ENCODE results near the gene WNT4. TPM values are rescaled to one million over a fixed set of nuclear protein-coding genes. Genes with fewer than 3 reads are reported as not detected.

WNT4 gene
- total and polyA plus RNA-seq, 10 donors, result 0.07 to 0.47 (median 0.16) TPM; not detected in 1

GRCh38 chr1:22168412-22168973 lies 25.6 kb upstream of the WNT4 start:
- no peak for TF ChIP-seq POLR2AphosphoS5 (IDR thresholded peaks at IDR 0.05)
- TF ChIP-seq POLR2A (IDR thresholded peaks at IDR 0.05), result no peak
- no peak for TF ChIP-seq CTCF (IDR thresholded peaks at IDR 0.05 in 8 of 11, conservative IDR thresholded peaks at IDR 0.05 in 3 of 11)
- H3K27me3 ChIP-seq (replicated peaks in 1 of 7), result no peaks in the 10 kb centered on the region
- H3K36me3 ChIP-seq, result no peaks in the 10 kb centered on the region
- peaks cover 0 to 6% (median 0%) of the 10 kb centered on the region in 6 donors for H3K4me1 ChIP-seq
- H3K9me3 ChIP-seq, result no peaks in the 10 kb centered on the region
- DNase-seq, result no peak
- H3K27ac ChIP-seq, result no peak overlapping the region
- no peak overlapping the region for H3K4me3 ChIP-seq
- intact Hi-C loops (cut with DNase I; ENCODE audit: low total_unique reads), result no loop called here
- WGBS, 5 donors, result 10 to 24% (median 22%) methylated on average over 4 of the region's 4 CpGs

GRCh38 chr1:22166439-22166838 lies 23.5 kb upstream of the WNT4 start:
- Histone ChIP-seq H3K27me3 (replicated peaks in 1 of 7) (no peaks in the 10 kb centered on the region), H3K27ac (no peak overlapping the region), H3K4me1 (peaks cover 0 to 15% (median 0%) of the 10 kb centered on the region in 6 donors), H3K4me3 (no peak overlapping the region), H3K36me3 (no peaks in the 10 kb centered on the region), H3K9me3 (no peaks in the 10 kb centered on the region)
- 79 to 93% (median 88%) methylated on average over 1 of the region's 1 CpG for WGBS, 5 donors
- TF ChIP-seq POLR2AphosphoS5 (IDR thresholded peaks at IDR 0.05) (no peak), POLR2A (IDR thresholded peaks at IDR 0.05) (no peak), CTCF (IDR thresholded peaks at IDR 0.05 in 8 of 11, conservative IDR thresholded peaks at IDR 0.05 in 3 of 11) (no peak)
- DNase-seq, result no peak
- intact Hi-C loops (cut with DNase I; ENCODE audit: low total_unique reads), result no loop called here

GRCh38 chr1:22164841-22165808 lies 22.2 kb upstream of the WNT4 start:
- no peaks in the 10 kb centered on the region for H3K36me3 ChIP-seq
- WGBS, 5 donors, result 69 to 84% (median 78%) methylated on average over 14 of the region's 14 CpGs

More at GRCh38 chr1:22164841-22165808, 22.2 kb upstream of the WNT4 start:
- no peak for DNase-seq
- intact Hi-C loops (cut with DNase I; ENCODE audit: low total_unique reads), result no loop called here
- no peak overlapping the region for H3K27ac ChIP-seq
- no peak overlapping the region for H3K4me3 ChIP-seq
- no peak for TF ChIP-seq POLR2A (IDR thresholded peaks at IDR 0.05)
- no peak for TF ChIP-seq POLR2AphosphoS5 (IDR thresholded peaks at IDR 0.05)
- TF ChIP-seq CTCF (IDR thresholded peaks at IDR 0.05 in 8 of 11, conservative IDR thresholded peaks at IDR 0.05 in 3 of 11), result no peak
- H3K4me1 ChIP-seq, result peaks cover 0 to 15% (median 0%) of the 10 kb centered on the region in 6 donors
- no peaks in the 10 kb centered on the region for H3K9me3 ChIP-seq
- no peaks in the 10 kb centered on the region for H3K27me3 ChIP-seq (replicated peaks in 1 of 7)
